GM19438 (cell line): ENCODE measurements around the gene IFNGR1.
"Not testable (repeated sequence)": the region's sequence is repeated elsewhere in the genome, so short reads cannot be mapped to it uniquely, and the experiment has no call there.

Source experiments
- ATAC-seq: cut with Tn5 transposase; IDR thresholded peaks from one replicate; pipeline ENCODE4 v1.9.1; 2021; ENCODE audit warnings: low read depth; ENCODE audit not compliant: unreplicated experiment

The IFNGR1 gene

GRCh38 chr6:137236581-137237355, 17.6 kb upstream of the IFNGR1 start:
- no peak for ATAC-seq

- no peak for ATAC-seq
Observed at GRCh38 chr6:137235686-137236085, 16.5 kb upstream of the IFNGR1 start.

GRCh38 chr6:137233911-137234863, 15.0 kb upstream of the IFNGR1 start:
- ATAC-seq, result peak; percentile 63

DNA sequence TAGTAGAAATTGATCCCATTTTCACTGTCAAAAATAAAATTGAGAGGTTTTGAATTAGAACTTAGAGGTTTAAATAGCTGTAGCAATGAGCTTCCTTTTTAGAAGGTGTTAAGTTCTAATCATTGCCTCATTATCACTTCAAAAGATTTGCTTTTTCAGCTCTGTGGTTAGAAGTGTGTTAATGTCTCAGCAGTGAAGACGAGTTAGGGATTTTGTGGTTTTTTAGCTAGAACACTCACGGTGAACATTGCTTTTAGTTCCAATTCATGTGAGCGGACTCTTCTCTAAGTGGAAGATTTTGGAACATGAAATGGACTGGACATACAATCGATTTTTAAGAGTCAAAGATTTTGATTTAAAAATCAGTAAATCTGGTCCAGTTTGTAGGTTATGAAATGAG, 12.7 kb upstream of the IFNGR1 start:
- no peak for ATAC-seq

DNA sequence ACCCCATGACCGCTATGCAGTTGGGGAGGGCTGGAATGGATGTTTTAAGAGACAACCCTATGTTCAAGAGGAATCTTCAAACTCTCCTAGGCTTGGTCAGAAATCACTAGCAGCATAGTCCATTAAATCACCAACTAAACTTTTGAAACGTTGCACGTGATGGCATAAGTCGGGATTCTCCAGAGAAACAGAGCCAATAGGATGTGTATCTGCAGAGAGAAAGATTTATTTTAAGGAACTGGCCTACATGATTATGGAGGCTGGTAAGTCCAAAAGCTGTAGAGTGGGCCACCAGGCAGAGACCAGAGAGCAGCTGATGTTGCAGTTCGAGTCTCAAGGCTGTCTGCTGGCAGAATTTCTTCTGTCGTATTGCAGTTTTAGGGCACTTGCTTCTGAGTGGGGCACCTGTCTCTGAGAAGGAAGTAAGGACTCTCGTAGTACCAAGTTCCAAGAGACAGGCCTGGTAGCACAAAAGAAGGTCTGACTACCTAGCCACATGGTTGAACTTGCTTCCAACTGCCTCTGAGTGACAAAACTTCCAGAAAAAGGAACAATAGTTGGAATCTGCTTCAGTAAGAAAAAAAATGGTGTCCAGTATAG, 11.9 kb upstream of the IFNGR1 start:
- no peak for ATAC-seq

DNA sequence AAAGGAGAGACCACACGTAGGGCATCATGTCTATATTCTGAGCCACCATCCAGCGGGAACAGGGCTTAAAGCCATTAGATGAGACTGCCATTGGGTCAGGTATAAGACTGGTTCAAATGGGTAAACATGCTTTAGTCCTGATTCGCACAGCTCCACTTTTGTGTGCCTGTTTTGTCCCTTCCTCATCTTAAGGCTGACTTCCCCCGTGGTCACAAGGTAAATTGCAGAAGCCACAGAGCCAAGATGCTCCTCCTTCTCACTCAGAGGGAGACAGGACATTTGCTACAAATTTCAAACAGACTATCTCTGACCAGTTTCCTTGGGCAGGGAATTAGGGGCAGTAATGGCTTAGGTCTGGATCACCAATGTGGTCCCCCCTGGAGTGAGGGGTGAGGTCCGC, 11.4 kb upstream of the IFNGR1 start:
- no peak for ATAC-seq

- no peak for ATAC-seq
Observed at GRCh38 chr6:137229075-137229759, 10.0 kb upstream of the IFNGR1 start.

DNA sequence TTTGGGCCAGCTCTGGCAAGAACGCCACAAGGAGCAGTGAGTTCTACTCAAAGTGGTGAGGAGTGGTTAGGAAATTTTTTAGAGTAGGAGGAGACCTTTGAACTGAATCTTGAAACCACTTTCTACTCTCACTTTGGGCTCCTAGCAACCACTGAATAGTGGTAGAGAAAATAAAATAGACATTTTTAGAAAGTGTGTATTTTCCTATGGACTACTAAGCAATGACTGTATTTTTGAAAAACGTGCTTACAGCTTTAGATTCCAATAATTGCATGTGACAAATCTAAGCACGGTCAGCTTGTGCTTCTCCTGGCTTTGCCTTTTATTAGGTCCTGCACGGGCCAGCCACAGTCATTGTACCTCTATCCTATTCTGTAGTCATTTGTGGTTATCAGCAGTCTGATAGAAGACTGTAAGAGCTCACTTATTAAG, 8.7 kb upstream of the IFNGR1 start:
- ATAC-seq, result peak; percentile 58

- no peak for ATAC-seq
Observed at GRCh38 chr6:137226697-137227096, 7.5 kb upstream of the IFNGR1 start.

GRCh38 chr6:137224799-137225198, 5.6 kb upstream of the IFNGR1 start:
- ATAC-seq, result no peak

- ATAC-seq, result no peak
Observed at GRCh38 chr6:137223370-137224131, 4.4 kb upstream of the IFNGR1 start.

GRCh38 chr6:137222381-137222780, 3.2 kb upstream of the IFNGR1 start:
- no peak for ATAC-seq

DNA sequence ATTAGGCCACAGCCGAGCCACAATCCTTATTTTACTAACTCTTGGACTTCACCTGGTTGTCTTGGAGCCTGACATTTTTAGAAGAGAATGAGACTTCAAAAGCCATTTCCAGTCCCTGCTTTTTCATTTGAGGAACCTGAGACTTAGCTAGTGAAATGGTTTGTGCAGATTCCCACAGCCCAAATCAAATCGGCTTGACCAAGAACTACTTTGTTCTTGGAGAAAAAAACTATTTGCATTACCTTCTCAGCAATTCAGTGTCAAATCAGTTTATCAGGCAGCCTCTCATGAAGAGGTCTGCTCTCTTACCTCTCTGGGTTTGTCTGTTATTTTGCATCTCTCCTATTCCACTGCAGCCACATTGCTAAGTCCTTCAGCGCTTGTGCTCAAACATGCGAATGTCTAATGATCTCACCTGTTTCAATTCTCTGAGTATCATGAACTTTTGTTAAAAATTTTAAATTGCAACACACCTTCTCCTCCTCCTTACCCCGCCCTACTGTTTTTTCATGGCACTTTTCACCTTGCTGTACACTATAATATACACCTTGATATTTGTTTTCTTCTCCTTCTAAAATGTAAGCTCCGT, 573 bp upstream of the IFNGR1 start:
- peak; percentile 2 for ATAC-seq

DNA sequence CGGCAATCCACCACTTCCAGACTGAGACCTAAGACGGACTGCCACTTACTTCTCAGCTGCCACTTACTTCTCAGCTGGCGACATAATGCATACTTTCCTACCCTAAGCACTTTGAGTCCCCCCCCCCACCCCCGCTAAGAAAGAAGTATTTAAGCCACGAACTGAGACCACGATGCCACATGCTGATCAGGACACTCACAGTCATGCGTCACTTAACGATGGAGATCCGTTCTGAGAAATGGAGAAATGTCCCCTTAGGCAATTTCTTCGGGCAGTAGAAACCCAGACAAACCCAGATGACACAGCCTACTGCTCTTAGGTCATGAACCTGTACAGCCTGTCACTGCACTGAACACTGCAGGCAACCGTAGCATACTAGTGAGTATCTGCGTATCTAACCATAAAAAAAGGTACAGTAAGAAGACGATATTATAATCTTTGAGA, 690 bp downstream of the IFNGR1 start:
- peak; percentile 34 for ATAC-seq

DNA sequence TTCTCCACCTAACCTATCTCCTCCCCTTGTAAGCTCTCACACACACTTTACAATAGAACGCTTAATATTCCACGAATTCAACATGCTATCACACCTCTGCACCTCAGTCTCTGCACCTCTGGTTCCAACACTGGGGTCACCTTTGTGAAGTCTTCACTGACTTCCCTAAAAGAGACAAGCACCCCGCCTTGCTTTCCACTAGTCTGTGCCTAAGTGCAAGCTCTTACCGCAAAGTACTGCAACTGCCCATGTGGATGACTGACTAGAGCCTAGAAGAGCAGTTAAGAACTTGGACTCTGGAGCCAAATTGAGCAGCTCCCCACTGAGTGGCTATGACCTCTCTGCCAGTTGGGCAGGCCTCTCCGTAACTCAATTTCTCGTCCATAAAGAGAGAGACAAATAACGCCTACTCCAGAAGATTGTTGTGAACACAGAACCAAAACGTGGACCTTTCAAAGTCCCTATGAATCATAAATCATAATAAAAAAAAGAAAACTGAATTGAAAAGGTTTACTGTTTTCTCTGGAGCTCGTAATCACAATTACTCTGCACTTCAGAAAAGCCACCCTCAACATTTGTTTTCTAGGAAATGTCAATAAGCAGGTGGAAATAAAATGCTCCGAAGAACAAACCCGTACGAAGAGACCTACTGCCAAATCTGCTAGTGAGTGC, 1.2 kb downstream of the IFNGR1 start:
- ATAC-seq, result no peak

DNA sequence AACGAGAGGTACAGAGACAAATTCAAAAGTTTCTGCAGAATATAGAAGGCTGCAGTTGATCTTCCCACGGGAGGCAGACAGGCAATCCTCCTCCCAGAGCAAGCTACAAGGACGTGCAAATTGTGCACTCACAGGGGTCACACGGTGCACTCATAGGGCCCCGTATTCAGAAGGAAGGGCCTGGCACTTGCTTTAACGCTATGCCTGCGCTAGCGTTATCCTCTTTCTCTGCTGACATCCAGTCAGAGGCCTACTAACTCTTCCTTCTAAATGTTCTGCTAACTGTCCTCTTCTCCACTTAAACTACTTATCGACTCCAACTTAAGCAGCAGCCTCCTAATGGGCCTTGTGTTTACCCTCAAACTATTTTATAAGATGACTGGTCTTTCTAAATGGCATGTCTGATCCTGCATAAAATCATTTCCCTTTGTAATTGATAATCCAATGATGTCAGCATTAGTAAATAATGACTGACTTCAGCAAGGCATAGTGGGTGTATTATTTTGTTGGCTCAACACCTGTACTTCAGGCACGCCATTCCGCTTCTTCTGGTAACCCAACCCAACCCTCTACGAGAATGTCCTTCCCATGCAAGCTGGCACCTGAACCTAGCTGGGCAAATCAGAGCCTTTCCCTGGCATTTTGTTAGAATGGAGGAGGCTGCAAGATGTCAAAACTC, 2.2 kb downstream of the IFNGR1 start:
- ATAC-seq, result no peak

GRCh38 chr6:137216106-137216505, 3.1 kb downstream of the IFNGR1 start:
- ATAC-seq, result no peak

DNA sequence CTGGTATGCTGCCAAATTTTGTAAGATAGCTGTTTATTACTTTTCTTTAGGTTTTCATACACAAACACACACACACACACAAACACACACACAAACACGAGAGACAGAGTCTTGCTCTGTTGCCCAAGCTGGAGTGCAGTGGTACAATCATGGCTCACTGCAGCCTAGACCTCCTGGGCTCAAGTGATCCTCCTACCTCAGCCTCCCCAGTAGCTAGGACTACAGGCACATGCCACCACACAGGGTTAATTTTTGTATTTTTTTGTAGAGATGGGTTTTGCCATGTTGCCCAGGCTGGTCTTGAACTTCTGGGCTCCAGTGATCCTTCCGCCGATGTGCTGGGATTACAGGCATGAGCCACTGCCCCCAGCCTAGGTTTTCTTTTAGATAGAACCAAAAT, 3.6 kb downstream of the IFNGR1 start:
- not testable (repeated sequence) for ATAC-seq
